Occipital lobe (tissue), 2 donors: ENCODE results near the gene FCRLA. TPM values are rescaled to one million over a fixed set of nuclear protein-coding genes. Genes with fewer than 3 reads are reported as not detected.
"Not testable (repeated sequence)": the region's sequence is repeated elsewhere in the genome, so short reads cannot be mapped to it uniquely, and the experiment has no call there.

Source experiments
- DNase-seq: peaks from one replicate; lab custom pipeline; 2025; lab: John Stamatoyannopoulos, UW
- total RNA-seq: library from RNA; depleted of rRNA; stranded (reverse); fragments of >200 nt; gene quantifications from one replicate; pipeline ENCODE4 v1.2.3, GENCODE V29; 2014

Gene FCRLA
- total RNA-seq, 1 donor from 2014 or later: not detected

- no peak for DNase-seq
Observed at GRCh38 chr1:161705537-161705936, 1.5 kb upstream of the FCRLA start.

- DNase-seq: no peak
Observed at GRCh38 chr1:161706113-161706481, 932 bp upstream of the FCRLA start.

- DNase-seq: no peak
Observed at GRCh38 chr1:161707503-161707902, 474 bp downstream of the FCRLA start.

- no peak for DNase-seq
Observed at GRCh38 chr1:161709373-161709772, 2.3 kb downstream of the FCRLA start.

- DNase-seq: no peak
Observed at GRCh38 chr1:161710560-161710959, 3.5 kb downstream of the FCRLA start.

GRCh38 chr1:161718559-161719324 lies 11.7 kb downstream of the FCRLA start:
- DNase-seq: no peak

GRCh38 chr1:161719325-161719611 lies 12.2 kb downstream of the FCRLA start:
- DNase-seq: no peak

- no peak for DNase-seq
Observed at GRCh38 chr1:161720422-161720821, 13.4 kb downstream of the FCRLA start.

- DNase-seq: no peak
Observed at GRCh38 chr1:161720956-161721737, 14.1 kb downstream of the FCRLA start, which contains the start of gene FCRLB. Gene FCRLB, plus strand, starts transcription at chr1:161721544. Its CDS starts 1,129 bp downstream, at chr1:161722673.

- DNase-seq: no peak
Observed at GRCh38 chr1:161721738-161722343, 14.8 kb downstream of the FCRLA start.

- DNase-seq: no peak
Observed at GRCh38 chr1:161722406-161722805, 15.4 kb downstream of the FCRLA start.

GRCh38 chr1:161723459-161724141 lies 16.6 kb downstream of the FCRLA start:
- DNase-seq: no peak

- DNase-seq: not testable (repeated sequence)
Observed at GRCh38 chr1:161725258-161725907, 18.4 kb downstream of the FCRLA start.

- DNase-seq: peak; percentile 44
Observed at GRCh38 chr1:161725908-161726472, 19.0 kb downstream of the FCRLA start.

- peak; percentile 77 for DNase-seq
Observed at GRCh38 chr1:161726473-161727255, 19.6 kb downstream of the FCRLA start.

- DNase-seq: no peak
Observed at GRCh38 chr1:161727256-161727924, 20.4 kb downstream of the FCRLA start.

- DNase-seq: no peak
Observed at GRCh38 chr1:161728376-161729226, 21.6 kb downstream of the FCRLA start.

GRCh38 chr1:161730050-161730564 lies 23.1 kb downstream of the FCRLA start:
- DNase-seq: no peak
